ENCODE measurements around the gene NAPSA. TPM values are rescaled to one million over a fixed set of nuclear protein-coding genes. Genes with fewer than 3 reads are reported as not detected.

The NAPSA gene
- polyA plus RNA-seq, 1 experiment: 0.10 TPM

GRCh38 chr19:50368649-50369570 is 3.5 kb upstream of the NAPSA start:
- H3K27ac ChIP-seq (ENCODE audit: low read depth, low read length): peak overlapping the region; percentile 39
- POLR2A ChIA-PET: interaction anchor here (0.6 kb wide), 2 partner anchors 142 to 208 kb away, joined by 3 to 5 read pairs; partner anchors contain the start of gene JOSD2

GRCh38 chr19:50362656-50363424 is 2.6 kb downstream of the NAPSA start:
- ChIA-PET CTCF (interaction anchor here (0.6 to 1.4 kb wide), 3 partner anchors 117 to 362 kb away, joined by 3 to 4 read pairs (median 3); no protein-coding TSS in a partner anchor), POLR2A (no interaction called here)
- DNase-seq (ENCODE audit: low read depth, low spot score): no peak

More at GRCh38 chr19:50368649-50369570, 3.5 kb upstream of the NAPSA start:
- H3K27me3 ChIP-seq (ENCODE audit: control insufficient read depth, insufficient read depth, low read length): no peaks in the 10 kb centered on the region
- peak overlapping the region; percentile 79 for H3K4me3 ChIP-seq (ENCODE audit: low read depth, low read length)
- DNase-seq (ENCODE audit: low read depth, low spot score): peak; percentile 65
- peak; percentile 81 for TF ChIP-seq CTCF (IDR thresholded peaks at IDR 0.05; ENCODE audit: low read depth, low read length)
- CTCF ChIA-PET: interaction anchor here (0.5 to 3.0 kb wide), 23 partner anchors 11 to 719 kb away, joined by 3 to 18 read pairs (median 4); partner anchors contain the start of genes JOSD2, KCNC3 and POLD1
- H3K9me3 ChIP-seq (ENCODE audit: control insufficient read depth, insufficient read depth, low read length): no peaks in the 10 kb centered on the region

GRCh38 chr19:50362030-50362412 is 3.4 kb downstream of the NAPSA start:
- peaks cover 9% of the 10 kb centered on the region for H3K9me3 ChIP-seq (ENCODE audit: control insufficient read depth, insufficient read depth, low read length)
- no peak overlapping the region for H3K4me3 ChIP-seq (ENCODE audit: low read depth, low read length)
- H3K27ac ChIP-seq (ENCODE audit: low read depth, low read length): no peak overlapping the region
- DNase-seq (ENCODE audit: low read depth, low spot score): no peak
- H3K27me3 ChIP-seq (ENCODE audit: control insufficient read depth, insufficient read depth, low read length): no peaks in the 10 kb centered on the region
- no peak for TF ChIP-seq CTCF (IDR thresholded peaks at IDR 0.05; ENCODE audit: low read depth, low read length)
- CTCF ChIA-PET: interaction anchor here (0.9 to 1.4 kb wide), 3 partner anchors 53 to 195 kb away, joined by 3 to 4 read pairs (median 3); no protein-coding TSS in a partner anchor
- POLR2A ChIA-PET: no interaction called here

More at GRCh38 chr19:50362656-50363424, 2.6 kb downstream of the NAPSA start:
- no peak for TF ChIP-seq CTCF (IDR thresholded peaks at IDR 0.05; ENCODE audit: low read depth, low read length)
- H3K27ac ChIP-seq (ENCODE audit: low read depth, low read length): no peak overlapping the region
- H3K9me3 ChIP-seq (ENCODE audit: control insufficient read depth, insufficient read depth, low read length): peaks cover 3% of the 10 kb centered on the region
- H3K4me3 ChIP-seq (ENCODE audit: low read depth, low read length): no peak overlapping the region
- no peaks in the 10 kb centered on the region for H3K27me3 ChIP-seq (ENCODE audit: control insufficient read depth, insufficient read depth, low read length)

- CTCF ChIA-PET: interaction anchor here (0.6 to 1.4 kb wide), 3 partner anchors 54 to 118 kb away, joined by 3 read pairs; no protein-coding TSS in a partner anchor
- POLR2A ChIA-PET: interaction anchor here (0.6 kb wide), 1 partner anchor 15 kb away, joined by 3 read pairs; the partner anchor contains the start of gene NR1H2
- no peak for TF ChIP-seq CTCF (IDR thresholded peaks at IDR 0.05; ENCODE audit: low read depth, low read length)
- peaks cover 9% of the 10 kb centered on the region for H3K9me3 ChIP-seq (ENCODE audit: control insufficient read depth, insufficient read depth, low read length)
- DNase-seq (ENCODE audit: low read depth, low spot score): no peak
- no peak overlapping the region for H3K4me3 ChIP-seq (ENCODE audit: low read depth, low read length)
- no peaks in the 10 kb centered on the region for H3K27me3 ChIP-seq (ENCODE audit: control insufficient read depth, insufficient read depth, low read length)
- H3K27ac ChIP-seq (ENCODE audit: low read depth, low read length): no peak overlapping the region
These were observed 4.0 kb downstream of the NAPSA start for GRCh38 chr19:50361290-50362029.
